GM12874 (cell line): ENCODE measurements around the gene OLFM2.
A peak's percentile ranks its signal among the peaks of the same experiment; 100 is the strongest.

ENCODE experiments used
- CTCF ChIP-seq: IDR thresholded peaks from 2 replicates; pipeline ENCODE4 v1.5.1; 2011; ENCODE audit warnings: low read depth, mild to moderate bottlenecking, control low read depth, low read length, moderate library complexity; ENCODE audit not compliant: insufficient read depth

OLFM2 gene

GRCh38 chr19:9847087-9847671 lies 89.1 kb downstream of the OLFM2 start:
- no peak for TF ChIP-seq CTCF

GRCh38 chr19:9842834-9843625 lies 93.3 kb downstream of the OLFM2 start:
- TF ChIP-seq CTCF = no peak

GRCh38 chr19:9839415-9839814 lies 96.9 kb downstream of the OLFM2 start:
- no peak for TF ChIP-seq CTCF

GRCh38 chr19:9838324-9838723 lies 98.0 kb downstream of the OLFM2 start:
- TF ChIP-seq CTCF = no peak

- no peak for TF ChIP-seq CTCF
These were observed 100.3 kb downstream of the OLFM2 start for GRCh38 chr19:9836021-9836420.

- TF ChIP-seq CTCF = no peak
These were observed 100.8 kb downstream of the OLFM2 start for GRCh38 chr19:9835507-9835949.

- peak; percentile 55 for TF ChIP-seq CTCF
These were observed 101.4 kb downstream of the OLFM2 start, which contains the start of gene PIN1 for GRCh38 chr19:9834726-9835506. PIN1 (plus strand) TSS chr19:9835318; CDS start chr19:9835345, 27 bp downstream.
